Astrocyte (in vitro differentiated cells and primary cell): ENCODE measurements around the gene ZNF222.

Experiments
- EZH2 ChIP-seq: IDR thresholded peaks from 2 replicates; pipeline ENCODE4 v1.6.1; 2012; ENCODE audit warnings: mild to moderate bottlenecking, low read length, inconsistent platforms; ENCODE audit not compliant: insufficient read depth
- TF ChIP-seq, protein P1 (sequence below): IDR thresholded peaks from 2 replicates; pipeline ENCODE4 v1.5.1; 2011; ENCODE audit warnings: low read depth, mild to moderate bottlenecking, inconsistent platforms, low read length, moderate library complexity; ENCODE audit not compliant: insufficient read depth

- TF ChIP-seq, protein P1, sequence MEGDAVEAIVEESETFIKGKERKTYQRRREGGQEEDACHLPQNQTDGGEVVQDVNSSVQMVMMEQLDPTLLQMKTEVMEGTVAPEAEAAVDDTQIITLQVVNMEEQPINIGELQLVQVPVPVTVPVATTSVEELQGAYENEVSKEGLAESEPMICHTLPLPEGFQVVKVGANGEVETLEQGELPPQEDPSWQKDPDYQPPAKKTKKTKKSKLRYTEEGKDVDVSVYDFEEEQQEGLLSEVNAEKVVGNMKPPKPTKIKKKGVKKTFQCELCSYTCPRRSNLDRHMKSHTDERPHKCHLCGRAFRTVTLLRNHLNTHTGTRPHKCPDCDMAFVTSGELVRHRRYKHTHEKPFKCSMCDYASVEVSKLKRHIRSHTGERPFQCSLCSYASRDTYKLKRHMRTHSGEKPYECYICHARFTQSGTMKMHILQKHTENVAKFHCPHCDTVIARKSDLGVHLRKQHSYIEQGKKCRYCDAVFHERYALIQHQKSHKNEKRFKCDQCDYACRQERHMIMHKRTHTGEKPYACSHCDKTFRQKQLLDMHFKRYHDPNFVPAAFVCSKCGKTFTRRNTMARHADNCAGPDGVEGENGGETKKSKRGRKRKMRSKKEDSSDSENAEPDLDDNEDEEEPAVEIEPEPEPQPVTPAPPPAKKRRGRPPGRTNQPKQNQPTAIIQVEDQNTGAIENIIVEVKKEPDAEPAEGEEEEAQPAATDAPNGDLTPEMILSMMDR: no peak
- no peak for TF ChIP-seq EZH2
Measured at GRCh38 chr19:44005973-44006372, 19.2 kb upstream of the ZNF222 start.
